SK-N-MC (cell line): ENCODE results near the gene LRRC52.

Source experiments
- DNase-seq: peaks from one replicate; pipeline ENCODE4 v3.0.0-alpha.2; 2011; ENCODE audit warnings: low read depth, low spot score
- H3K27ac ChIP-seq: fragments of 200-600 bp; sonication (generic); 2 replicates; pipeline ENCODE4 v1.5.1; 2016; ENCODE audit warnings: mixed run types
- H3K36me3 ChIP-seq: fragments of 200-600 bp; sonication (generic); 2 replicates; pipeline ENCODE4 v1.6.1; 2017; ENCODE audit warnings: antibody characterized with exemption, low read length, mixed read lengths; ENCODE audit not compliant: insufficient read depth
- H3K4me3 ChIP-seq: fragments of 200-600 bp; sonication (generic); 2 replicates; pipeline ENCODE4 v1.5.1; 2016
- H3K9ac ChIP-seq: fragments of 200-600 bp; sonication (generic); 2 replicates; pipeline ENCODE4 v1.8.0; 2017; ENCODE audit warnings: mixed run types, mixed read lengths; ENCODE audit not compliant: insufficient read length
- H3K9me3 ChIP-seq: fragments of 200-600 bp; sonication (generic); 2 replicates; pipeline ENCODE4 v1.6.1; 2017; ENCODE audit warnings: low read depth, mild to moderate bottlenecking, antibody characterized with exemption, low read length, moderate library complexity, mixed read lengths
- EZH2 ChIP-seq: fragments of 200-600 bp; sonication (generic); IDR thresholded peaks from one replicate; pipeline ENCODE4 v1.6.1; 2017; ENCODE audit warnings: antibody characterized with exemption
- FOXP2 ChIP-seq: optimal IDR thresholded peaks from 2 replicates; pipeline ENCODE3; 2011; ENCODE audit warnings: mild to moderate bottlenecking, moderate library complexity; ENCODE audit not compliant: insufficient read depth; ENCODE audit errors: extremely low read length, control extremely low read depth
- POLR2AphosphoS5 ChIP-seq: IDR thresholded peaks from 2 replicates; pipeline ENCODE4 v1.6.1; 2012; ENCODE audit warnings: mild to moderate bottlenecking, low read depth, low read length, borderline replicate concordance

The LRRC52 gene

DNA sequence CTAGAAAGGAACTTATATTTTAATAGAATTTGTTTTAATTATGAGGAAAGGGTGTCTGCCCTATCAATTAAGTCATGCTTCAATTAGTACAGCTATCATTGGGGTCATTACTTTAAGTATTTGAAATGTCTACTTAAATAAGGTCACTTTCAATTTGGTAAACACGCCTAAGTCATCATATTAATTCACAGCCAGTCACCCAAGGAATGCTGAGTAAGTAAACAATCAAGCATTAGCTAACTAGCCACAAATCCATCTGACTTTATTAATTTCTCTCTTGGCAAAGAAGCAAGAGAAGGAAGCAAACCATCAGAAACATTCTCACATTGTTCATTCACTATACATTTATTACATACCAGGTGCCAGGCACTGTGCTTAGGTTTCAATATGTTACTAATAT lies 1.2 kb upstream of the LRRC52 start:
- no peak overlapping the region for H3K9ac ChIP-seq
- TF ChIP-seq EZH2 (no peak), FOXP2 (no peak), POLR2AphosphoS5 (no peak)
- H3K4me3 ChIP-seq: no peak overlapping the region
- DNase-seq: no peak
- no peaks in the 10 kb centered on the region for H3K9me3 ChIP-seq
- no peak overlapping the region for H3K27ac ChIP-seq
- H3K36me3 ChIP-seq: no peaks in the 10 kb centered on the region

DNA sequence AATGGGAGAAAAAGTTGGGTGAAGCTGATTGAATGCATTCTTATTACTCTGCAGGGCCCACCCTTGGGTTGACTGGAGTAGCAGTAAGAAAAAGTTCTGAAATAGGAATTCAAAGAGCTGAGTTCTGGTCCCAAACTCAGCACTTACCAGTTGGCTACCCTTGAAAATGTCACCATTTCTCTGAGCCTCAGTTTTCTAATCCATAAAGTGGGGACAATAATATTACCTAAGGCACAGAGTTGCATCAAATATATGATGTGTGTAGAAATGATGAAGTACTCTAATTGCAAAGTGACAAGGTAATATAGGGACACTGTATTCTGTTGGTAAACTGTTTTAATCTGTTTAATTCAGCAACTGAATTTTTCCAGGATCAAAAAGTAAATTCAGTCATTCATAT lies 1.2 kb downstream of the LRRC52 start:
- TF ChIP-seq EZH2 (no peak), POLR2AphosphoS5 (no peak), FOXP2 (no peak)
- no peak overlapping the region for H3K4me3 ChIP-seq
- DNase-seq: no peak
- no peaks in the 10 kb centered on the region for H3K36me3 ChIP-seq
- H3K9ac ChIP-seq: no peak overlapping the region
- H3K9me3 ChIP-seq: no peaks in the 10 kb centered on the region
- no peak overlapping the region for H3K27ac ChIP-seq

DNA sequence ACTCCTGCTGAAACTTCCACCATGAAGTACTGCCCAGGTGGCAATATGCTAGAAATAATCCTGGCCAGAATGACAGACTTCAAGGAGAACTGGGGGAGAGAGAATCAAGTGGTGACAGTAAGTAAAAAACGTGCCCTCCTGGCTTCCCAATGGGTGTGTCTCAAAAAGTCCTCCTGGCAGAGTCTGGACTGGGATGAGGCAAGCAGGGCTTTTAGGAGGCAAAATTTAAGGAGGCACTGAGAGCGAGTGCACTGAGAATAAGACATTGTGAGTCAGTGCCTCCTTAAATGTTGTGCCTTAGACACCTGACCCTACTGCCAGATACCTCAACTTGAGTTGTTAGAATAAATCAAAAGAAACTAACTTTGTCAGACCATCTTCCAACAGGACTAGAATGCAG lies 2.2 kb downstream of the LRRC52 start:
- Histone ChIP-seq H3K36me3 (no peaks in the 10 kb centered on the region), H3K27ac (no peak overlapping the region), H3K9ac (no peak overlapping the region), H3K4me3 (no peak overlapping the region), H3K9me3 (no peaks in the 10 kb centered on the region)
- TF ChIP-seq EZH2 (no peak), POLR2AphosphoS5 (no peak), FOXP2 (no peak)
- DNase-seq: no peak

DNA sequence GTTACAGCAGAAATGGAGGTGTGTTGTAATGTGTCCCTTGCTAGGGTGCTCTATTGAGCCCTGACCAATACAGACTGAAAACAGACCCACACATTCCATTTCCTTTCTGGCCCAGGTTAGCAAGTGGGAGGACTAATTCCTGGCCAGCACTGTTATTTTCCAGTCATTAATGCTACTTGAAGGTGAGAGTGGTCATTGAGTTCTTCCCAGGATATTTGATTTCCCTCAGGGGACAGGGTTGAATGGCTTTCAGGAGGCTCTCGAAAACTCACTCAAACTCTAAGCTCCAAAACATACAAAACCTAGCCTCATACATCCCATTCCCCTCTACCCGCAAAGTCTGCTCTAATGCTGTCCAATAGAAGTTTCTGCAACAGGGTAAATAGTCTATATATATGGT lies 6.2 kb downstream of the LRRC52 start:
- Histone ChIP-seq H3K9ac (no peak overlapping the region), H3K4me3 (no peak overlapping the region), H3K36me3 (no peaks in the 10 kb centered on the region), H3K27ac (no peak overlapping the region), H3K9me3 (no peaks in the 10 kb centered on the region)
- no peak for DNase-seq
- no peak for TF ChIP-seq FOXP2

DNA sequence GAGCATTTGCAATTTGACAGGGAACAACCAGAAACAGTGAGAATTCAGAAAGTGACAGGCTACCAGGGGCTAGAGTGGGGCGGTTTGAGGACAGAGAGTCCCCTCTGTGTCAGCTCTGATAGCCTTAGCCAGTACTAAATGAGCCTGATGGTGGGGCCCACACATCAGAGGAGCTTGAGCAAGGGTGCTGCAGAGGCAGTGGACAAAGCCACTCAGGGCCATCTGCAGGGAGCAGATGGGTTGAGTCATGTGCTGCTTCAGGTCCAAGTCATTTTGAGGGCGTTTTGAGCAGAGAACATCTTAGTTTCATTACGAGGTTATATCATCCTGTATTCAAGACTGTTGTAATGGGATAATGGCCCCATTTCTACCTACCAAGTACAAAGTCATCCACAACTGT lies 7.7 kb downstream of the LRRC52 start:
- no peak for TF ChIP-seq FOXP2
- no peak for TF ChIP-seq EZH2
- TF ChIP-seq POLR2AphosphoS5: no peak
- Histone ChIP-seq H3K27ac (no peak overlapping the region), H3K9me3 (no peaks in the 10 kb centered on the region), H3K9ac (no peak overlapping the region), H3K36me3 (no peaks in the 10 kb centered on the region), H3K4me3 (no peak overlapping the region)
- no peak for DNase-seq

DNA sequence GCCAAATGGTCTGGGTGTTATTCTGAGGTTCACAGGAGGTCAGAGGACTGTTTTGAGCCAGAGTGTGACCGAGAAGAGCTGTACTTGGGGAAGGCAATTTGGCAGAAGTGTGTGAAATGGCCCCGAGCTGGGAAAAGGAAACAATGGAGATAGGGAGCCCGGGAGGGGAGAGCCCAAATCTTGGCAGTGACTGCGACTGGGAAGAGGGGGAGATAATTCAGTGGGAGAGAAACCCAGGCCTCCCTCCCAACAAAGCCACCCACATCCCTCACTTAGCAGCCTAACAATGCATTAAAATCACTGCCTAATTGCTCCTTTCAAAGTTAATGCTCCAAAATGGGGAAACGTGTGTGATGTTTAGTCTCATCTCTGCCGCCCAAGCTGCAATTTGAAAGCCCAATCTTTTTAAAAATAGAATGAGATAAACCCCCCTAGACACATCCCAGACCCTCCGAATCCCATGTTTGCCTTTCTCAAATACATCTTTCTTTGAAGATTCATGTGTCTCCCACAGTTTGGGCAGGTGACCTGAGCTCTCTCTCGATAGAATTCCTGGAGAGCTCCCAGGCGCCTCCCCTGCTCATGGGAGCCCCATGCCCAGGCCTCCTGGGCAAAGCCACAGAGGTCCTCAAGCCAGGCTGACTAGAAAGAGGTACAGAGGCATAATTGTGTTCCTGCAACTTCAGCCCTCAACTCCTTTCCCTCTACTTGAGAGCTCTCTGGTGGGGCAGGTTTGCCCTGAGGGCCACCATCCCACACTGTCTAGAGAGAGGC lies 17.3 kb downstream of the LRRC52 start:
- Histone ChIP-seq H3K36me3 (no peaks in the 10 kb centered on the region), H3K27ac (no peak overlapping the region), H3K9ac (no peak overlapping the region), H3K9me3 (no peaks in the 10 kb centered on the region), H3K4me3 (no peak overlapping the region)
- TF ChIP-seq POLR2AphosphoS5: no peak
- TF ChIP-seq EZH2: no peak
- no peak for TF ChIP-seq FOXP2
- DNase-seq: no peak

DNA sequence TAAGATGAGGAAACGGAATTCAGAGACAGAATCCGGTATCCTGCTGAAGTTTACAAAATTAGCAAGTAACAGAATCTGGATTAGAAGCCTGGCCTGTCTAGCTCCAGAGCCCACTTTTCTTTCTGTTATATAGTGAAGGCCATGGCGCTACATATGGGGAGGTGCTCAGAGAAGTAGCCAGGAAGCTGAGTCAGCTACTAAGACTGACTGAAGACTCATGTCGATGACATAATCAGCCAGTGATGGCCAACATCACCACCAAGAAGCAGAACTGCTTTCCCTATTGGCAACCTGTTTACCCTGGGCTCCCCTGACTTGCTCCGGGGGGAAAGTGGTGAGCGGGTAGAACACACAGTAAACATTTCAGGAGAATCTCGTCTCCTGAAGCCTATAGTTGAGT lies 18.8 kb downstream of the LRRC52 start:
- TF ChIP-seq EZH2 (no peak), POLR2AphosphoS5 (no peak), FOXP2 (no peak)
- Histone ChIP-seq H3K4me3 (no peak overlapping the region), H3K9me3 (no peaks in the 10 kb centered on the region), H3K27ac (no peak overlapping the region), H3K9ac (no peak overlapping the region), H3K36me3 (no peaks in the 10 kb centered on the region)
- no peak for DNase-seq

DNA sequence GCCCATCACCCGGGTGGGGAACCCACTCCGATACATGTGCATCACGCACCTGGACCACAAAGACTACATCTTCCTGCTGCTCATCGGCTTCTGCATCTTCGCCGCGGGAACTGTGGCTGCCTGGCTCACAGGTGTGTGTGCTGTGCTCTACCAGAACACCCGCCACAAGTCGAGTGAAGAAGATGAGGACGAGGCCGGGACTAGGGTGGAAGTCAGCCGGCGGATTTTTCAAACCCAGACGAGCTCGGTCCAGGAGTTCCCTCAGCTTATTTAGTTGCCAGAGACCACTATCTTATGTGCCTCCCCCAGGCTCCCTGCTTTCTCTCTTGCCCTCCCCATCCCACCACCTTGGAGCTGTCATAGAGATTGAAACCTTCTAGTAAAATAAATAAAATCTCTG lies 19.8 kb downstream of the LRRC52 start:
- no peak for TF ChIP-seq FOXP2
- no peak for TF ChIP-seq EZH2
- no peak for TF ChIP-seq POLR2AphosphoS5
- Histone ChIP-seq H3K9me3 (no peaks in the 10 kb centered on the region), H3K9ac (no peak overlapping the region), H3K27ac (no peak overlapping the region), H3K36me3 (no peaks in the 10 kb centered on the region), H3K4me3 (no peak overlapping the region)
- DNase-seq: no peak

DNA sequence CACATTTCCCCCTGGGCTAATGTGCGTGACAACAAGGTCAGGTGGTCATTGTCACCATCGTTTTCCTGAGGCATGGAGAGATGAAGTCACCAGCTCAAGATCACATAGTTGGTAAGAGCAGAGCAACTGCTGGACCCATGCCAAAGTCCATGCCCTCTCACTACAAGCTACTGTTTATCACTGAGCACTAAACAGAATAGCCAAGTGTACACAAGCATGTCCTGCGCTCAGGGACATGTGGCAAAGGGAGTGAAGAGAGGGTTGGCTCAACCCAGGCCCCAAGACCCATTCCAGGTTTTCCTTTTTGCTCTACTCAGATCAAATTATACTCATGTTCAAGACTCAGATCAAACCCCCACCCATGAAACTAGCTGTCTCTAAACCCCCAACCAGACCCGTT lies 20.8 kb downstream of the LRRC52 start:
- H3K4me3 ChIP-seq: no peak overlapping the region
- H3K9me3 ChIP-seq: no peaks in the 10 kb centered on the region
- no peak overlapping the region for H3K27ac ChIP-seq
- no peak overlapping the region for H3K9ac ChIP-seq
- TF ChIP-seq POLR2AphosphoS5 (no peak), FOXP2 (no peak), EZH2 (no peak)
- H3K36me3 ChIP-seq: no peaks in the 10 kb centered on the region
- no peak for DNase-seq
